Stomach (tissue), 4 donors: ENCODE measurements around the gene ANGPTL2.

ENCODE experiments used
- POLR2A ChIP-seq, 4 donors: fragments of 450-650 bp; IDR thresholded peaks; one replicate each; pipeline ENCODE4 v1.6.1; 2016; ENCODE audit warnings: antibody characterized with exemption in 4 of 4, control low read depth in 2 of 4, mild to moderate bottlenecking in 1 of 4, moderate library complexity in 1 of 4
- POLR2AphosphoS5 ChIP-seq, 3 donors: sonication (generic); formaldehyde crosslinking; IDR thresholded peaks; one replicate each; pipeline ENCODE4 v1.6.1; 2016; ENCODE audit warnings: antibody characterized with exemption in 3 of 3
- TF ChIP-seq, protein P1 (sequence below), 7 experiments: fragments of 450-650 bp in 4 of 7; fragments of 200-600 bp in 3 of 7; sonication (generic) in 3 of 7; IDR thresholded peaks; one replicate each; pipeline ENCODE4 v1.5.1; 2016 to 2019; ENCODE audit warnings: antibody characterized with exemption in 7 of 7, control low read depth in 2 of 7, mild to moderate bottlenecking in 1 of 7

DNA sequence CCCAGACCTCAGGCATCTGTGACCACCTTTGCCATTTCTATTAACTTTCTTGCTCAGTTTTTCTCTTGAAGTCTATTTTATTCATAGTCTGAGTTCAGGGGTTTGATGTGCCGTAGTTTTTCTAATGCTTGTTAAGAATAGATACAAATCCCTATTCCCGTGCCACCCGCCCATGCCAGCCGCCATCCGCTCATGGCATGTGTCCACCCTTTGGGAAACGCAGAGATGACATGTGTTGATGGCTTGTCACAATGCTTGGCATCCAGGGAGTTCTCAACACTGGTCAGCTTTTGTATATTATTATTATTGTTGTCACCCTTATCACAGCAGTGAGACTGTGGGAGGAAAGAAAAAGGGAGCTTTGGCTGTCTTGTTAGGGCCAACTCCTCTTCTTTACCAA is 17.3 kb upstream of the ANGPTL2 start:
- TF ChIP-seq, protein P1, sequence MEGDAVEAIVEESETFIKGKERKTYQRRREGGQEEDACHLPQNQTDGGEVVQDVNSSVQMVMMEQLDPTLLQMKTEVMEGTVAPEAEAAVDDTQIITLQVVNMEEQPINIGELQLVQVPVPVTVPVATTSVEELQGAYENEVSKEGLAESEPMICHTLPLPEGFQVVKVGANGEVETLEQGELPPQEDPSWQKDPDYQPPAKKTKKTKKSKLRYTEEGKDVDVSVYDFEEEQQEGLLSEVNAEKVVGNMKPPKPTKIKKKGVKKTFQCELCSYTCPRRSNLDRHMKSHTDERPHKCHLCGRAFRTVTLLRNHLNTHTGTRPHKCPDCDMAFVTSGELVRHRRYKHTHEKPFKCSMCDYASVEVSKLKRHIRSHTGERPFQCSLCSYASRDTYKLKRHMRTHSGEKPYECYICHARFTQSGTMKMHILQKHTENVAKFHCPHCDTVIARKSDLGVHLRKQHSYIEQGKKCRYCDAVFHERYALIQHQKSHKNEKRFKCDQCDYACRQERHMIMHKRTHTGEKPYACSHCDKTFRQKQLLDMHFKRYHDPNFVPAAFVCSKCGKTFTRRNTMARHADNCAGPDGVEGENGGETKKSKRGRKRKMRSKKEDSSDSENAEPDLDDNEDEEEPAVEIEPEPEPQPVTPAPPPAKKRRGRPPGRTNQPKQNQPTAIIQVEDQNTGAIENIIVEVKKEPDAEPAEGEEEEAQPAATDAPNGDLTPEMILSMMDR (IDR thresholded peaks at IDR 0.05): no peak
- TF ChIP-seq POLR2AphosphoS5 (IDR thresholded peaks at IDR 0.05) (no peak), POLR2A (IDR thresholded peaks at IDR 0.05) (no peak)
